H1 (cell line): ENCODE results near the gene IFI16. TPM values are rescaled to one million over a fixed set of nuclear protein-coding genes. Genes with fewer than 3 reads are reported as not detected.

Source experiments
- CTCF ChIA-PET: fragments of 300-600 bp; sonication (Branson Sonifier 250); formaldehyde crosslinking; loops from one replicate; lab custom pipeline; 2021; ENCODE audit not compliant: partially characterized antibody; lab: Charles Lee
- POLR2A ChIA-PET: fragments of 300-600 bp; sonication (Branson Sonifier 250); formaldehyde crosslinking; loops from one replicate; lab custom pipeline; 2021; ENCODE audit warnings: inconsistent platforms; ENCODE audit not compliant: partially characterized antibody; lab: Charles Lee
- DNase-seq, 2 experiments: peaks; one replicate each; pipeline versions ENCODE4 v3.0.0 to v3.0.0-alpha.2; 2010 to 2022; ENCODE audit warnings: low spot score in 2 of 2, low read depth in 1 of 2, mixed read lengths in 1 of 2
- FAIRE-seq: peaks from 2 replicates; lab custom pipeline; 2011; peaks lifted over from hg19 to GRCh38; lab: Jason Lieb, UNC
- H2AFZ ChIP-seq: 2 replicates; pipeline ENCODE4 v1.8.1; 2012; ENCODE audit warnings: low read length, inconsistent platforms
- H2AK5ac ChIP-seq: 2 replicates; pipeline ENCODE4 v1.6.1; 2013; ENCODE audit warnings: low read depth, low read length
- H2BK120ac ChIP-seq: replicated peaks from 2 replicates; pipeline ENCODE3; 2013; ENCODE audit warnings: low read depth, low read length, inconsistent platforms
- H2BK12ac ChIP-seq: 2 replicates; pipeline ENCODE4 v1.6.1; 2013; ENCODE audit warnings: low read depth, low read length
- H2BK15ac ChIP-seq: 2 replicates; pipeline ENCODE4 v1.6.1; 2013; ENCODE audit warnings: low read length
- H2BK20ac ChIP-seq: 2 replicates; pipeline ENCODE4 v1.6.1; 2013; ENCODE audit warnings: low read length
- H2BK5ac ChIP-seq: 2 replicates; pipeline ENCODE4 v1.6.1; 2013; ENCODE audit warnings: low read depth, low read length
- H3K14ac ChIP-seq: 2 replicates; pipeline ENCODE4 v1.6.1; 2013; ENCODE audit warnings: inconsistent platforms; ENCODE audit not compliant: insufficient read length
- H3K18ac ChIP-seq: 2 replicates; pipeline ENCODE4 v1.6.1; 2013; ENCODE audit warnings: low read length; ENCODE audit errors: extremely low read depth
- H3K23ac ChIP-seq: 2 replicates; pipeline ENCODE4 v1.6.1; 2013; ENCODE audit warnings: inconsistent platforms; ENCODE audit not compliant: insufficient read length
- H3K23me2 ChIP-seq: 2 replicates; pipeline ENCODE4 v1.6.1; 2013; ENCODE audit warnings: low read depth, low read length
- H3K27ac ChIP-seq: 2 replicates; pipeline ENCODE4 v1.6.1; 2011; ENCODE audit warnings: low read depth, low read length, inconsistent platforms
- H3K27me3 ChIP-seq, 4 experiments: replicated peaks in 1 of 4; 1 replicate in 1 of 4; 2 replicates in 3 of 4; pipeline versions ENCODE4 v1.6.1 to v1.8.1; 2011 to 2013; ENCODE audit warnings: low read length in 3 of 4, mild to moderate bottlenecking in 3 of 4, inconsistent platforms in 2 of 4, mixed read lengths in 2 of 4, moderate library complexity in 1 of 4; ENCODE audit not compliant: control insufficient read depth in 3 of 4, insufficient read depth in 3 of 4; ENCODE audit errors: extremely low read depth in 1 of 4
- H3K36me3 ChIP-seq, 4 experiments: 2 replicates each; pipeline versions ENCODE4 v1.6.1 to v1.8.1; 2011 to 2013; ENCODE audit warnings: mild to moderate bottlenecking in 4 of 4, low read length in 3 of 4, moderate library complexity in 2 of 4, control low read depth in 1 of 4, inconsistent platforms in 1 of 4; ENCODE audit not compliant: insufficient read depth in 4 of 4, control insufficient read depth in 2 of 4
- H3K4ac ChIP-seq: replicated peaks from 2 replicates; pipeline ENCODE3; 2013; ENCODE audit warnings: low read length, low read depth, mixed read lengths, inconsistent platforms; ENCODE audit not compliant: insufficient read length
- H3K4me1 ChIP-seq, 4 experiments: replicated peaks in 1 of 4; 1 replicate in 1 of 4; 2 replicates in 3 of 4; pipeline versions ENCODE4 v1.6.1 to v1.8.1; 2011 to 2013; ENCODE audit warnings: low read length in 3 of 4, inconsistent platforms in 2 of 4, mixed read lengths in 1 of 4; ENCODE audit not compliant: insufficient read depth in 4 of 4, control insufficient read depth in 3 of 4
- H3K4me2 ChIP-seq, 2 experiments: 2 replicates each; pipeline versions ENCODE4 v1.6.1 to v1.8.1; 2011 to 2013; ENCODE audit warnings: low read depth in 2 of 2, low read length in 2 of 2, control low read depth in 1 of 2, inconsistent platforms in 1 of 2, mild to moderate bottlenecking in 1 of 2; ENCODE audit not compliant: insufficient read depth in 1 of 2
- H3K4me3 ChIP-seq, 4 experiments: fragments of 200-600, 300-600 bp in 1 of 4; sonication (generic), shearing (Covaris generic), sonication (Bioruptor Twin) in 1 of 4; 2 replicates each; pipeline versions ENCODE4 v1.5.1 to v1.8.1; 2011 to 2016; ENCODE audit warnings: low read length in 4 of 4, low read depth in 3 of 4, control low read depth in 2 of 4, inconsistent platforms in 2 of 4, mild to moderate bottlenecking in 2 of 4, mixed read lengths in 1 of 4, moderate library complexity in 1 of 4; ENCODE audit not compliant: insufficient read depth in 2 of 4; ENCODE audit errors: extremely low read depth in 1 of 4
- H3K56ac ChIP-seq: replicated peaks from 2 replicates; pipeline ENCODE3; 2013; ENCODE audit warnings: low read depth, mild to moderate bottlenecking, mixed read lengths, low read length, inconsistent platforms; ENCODE audit not compliant: insufficient read length
- H3K79me1 ChIP-seq: 2 replicates; pipeline ENCODE4 v1.6.1; 2013; ENCODE audit warnings: low read depth, low read length, control low read depth
- H3K79me2 ChIP-seq, 2 experiments: 2 replicates each; pipeline versions ENCODE4 v1.6.1 to v1.8.1; 2012 to 2013; ENCODE audit warnings: low read length in 2 of 2, mild to moderate bottlenecking in 2 of 2, inconsistent platforms in 1 of 2; ENCODE audit not compliant: insufficient read depth in 2 of 2, control insufficient read depth in 1 of 2
- H3K9ac ChIP-seq, 4 experiments: replicated peaks in 1 of 4; 1 replicate in 1 of 4; 2 replicates in 3 of 4; pipeline versions ENCODE4 v1.6.1 to v1.8.1; 2011 to 2013; ENCODE audit warnings: low read depth in 3 of 4, low read length in 3 of 4, control low read depth in 2 of 4, mild to moderate bottlenecking in 2 of 4, moderate library complexity in 2 of 4, inconsistent platforms in 1 of 4; ENCODE audit errors: extremely low read depth in 1 of 4
- H3K9me3 ChIP-seq, 2 experiments: 2 replicates each; pipeline versions ENCODE4 v1.6.1 to v1.8.1; 2012 to 2013; ENCODE audit warnings: mild to moderate bottlenecking in 2 of 2, moderate library complexity in 2 of 2, control low read depth in 1 of 2, inconsistent platforms in 1 of 2, low read depth in 1 of 2, low read length in 1 of 2, mixed read lengths in 1 of 2; ENCODE audit not compliant: insufficient read depth in 2 of 2
- H4K20me1 ChIP-seq, 2 experiments: replicated peaks in 1 of 2; 2 replicates each; pipeline versions ENCODE3 to v1.8.1; 2011 to 2013; ENCODE audit warnings: inconsistent platforms in 2 of 2, low read length in 2 of 2, mild to moderate bottlenecking in 1 of 2; ENCODE audit not compliant: insufficient read depth in 2 of 2, control insufficient read depth in 1 of 2
- H4K5ac ChIP-seq: 2 replicates; pipeline ENCODE4 v1.6.1; 2013; ENCODE audit warnings: low read length, low read depth, mixed read lengths, inconsistent platforms; ENCODE audit not compliant: insufficient read length
- H4K8ac ChIP-seq: 2 replicates; pipeline ENCODE4 v1.8.0; 2013; ENCODE audit warnings: mild to moderate bottlenecking, moderate library complexity, low read length, inconsistent platforms; ENCODE audit not compliant: insufficient read depth; ENCODE audit errors: extremely low read depth
- H4K91ac ChIP-seq: replicated peaks from 2 replicates; pipeline ENCODE3; 2013; ENCODE audit warnings: low read length, mixed read lengths, inconsistent platforms; ENCODE audit not compliant: insufficient read length
- HDAC2 ChIP-seq, 2 experiments: fragments of 300-600 bp in 1 of 2; sonication (generic) in 1 of 2; IDR thresholded peaks; 2 replicates each; pipeline ENCODE4 v1.6.1; 2011 to 2012; ENCODE audit warnings: low read depth in 2 of 2, low read length in 2 of 2, mild to moderate bottlenecking in 2 of 2, moderate library complexity in 2 of 2, borderline replicate concordance in 1 of 2, inconsistent platforms in 1 of 2
- KDM4A ChIP-seq: IDR thresholded peaks from one replicate; pipeline ENCODE4 v1.7.1; 2012; ENCODE audit warnings: low read depth, mild to moderate bottlenecking, moderate library complexity, low read length, inconsistent platforms; ENCODE audit not compliant: severe bottlenecking
- RAD21 ChIP-seq, 2 experiments: IDR thresholded peaks in 1 of 2; conservative IDR thresholded peaks in 1 of 2; 2 replicates each; pipeline ENCODE4 v1.6.1; 2011; ENCODE audit warnings: low read depth in 2 of 2, low read length in 2 of 2, improper control_type of control experiment in 1 of 2, inconsistent platforms in 1 of 2, mild to moderate bottlenecking in 1 of 2, moderate library complexity in 1 of 2
- TCF12 ChIP-seq: IDR thresholded peaks from 2 replicates; pipeline ENCODE4 v1.6.1; 2011; ENCODE audit warnings: low read depth, mild to moderate bottlenecking, low read length
- TEAD4 ChIP-seq: IDR thresholded peaks from 2 replicates; pipeline ENCODE4 v1.6.1; 2012; ENCODE audit warnings: low read depth, low read length, inconsistent platforms, mixed read lengths
- WGBS, 2 experiments: shearing (Covaris generic) in 1 of 2; methylation state at CpG; one replicate each; pipeline versions ENCODE4 v1.1.6 to v1.1.7; 2013 to 2015; ENCODE audit warnings: low lambda C conversion rate in 2 of 2, mixed read lengths in 2 of 2, inconsistent platforms in 1 of 2, low coverage in 1 of 2, missing lambda C conversion rate in 1 of 2; ENCODE audit not compliant: insufficient replicate concordance in 2 of 2, insufficient coverage in 1 of 2, insufficient read length in 1 of 2; ENCODE audit errors: extremely low coverage in 1 of 2, missing lambda C conversion rate in 1 of 2; 5-methylcytosine and 5-hydroxymethylcytosine counted together
- polyA plus RNA-seq, 7 experiments: library from polyadenylated mRNA; depleted of rRNA in 3 of 7; stranded (reverse) in 5 of 7; unstranded in 2 of 7; fragments of >200 nt in 5 of 7; fragments of 200-250 nt in 2 of 7; gene quantifications; 1 replicate in 5 of 7; 2 replicates in 1 of 7; 4 replicates in 1 of 7; pipeline versions ENCODE4 v1.2.1 to v1.2.3, GENCODE V29; 2011 to 2013; ENCODE audit warnings: missing spikeins in 2 of 7, mixed read lengths in 2 of 7
- total RNA-seq: library from RNA; stranded (reverse); fragmentation: NEBNext Ultra II Directional; extraction: Animal tissue kit (Norgen Biotek cat#: 25700); gene quantifications from 2 replicates; pipeline ENCODE4 v1.2.1, GENCODE V29; 2021
- TF ChIP-seq, protein P1 (sequence below): IDR thresholded peaks from 2 replicates; pipeline ENCODE4 v1.6.1; 2012; ENCODE audit warnings: inconsistent platforms
- TF ChIP-seq, protein P2 (sequence below), 3 experiments: IDR thresholded peaks; 1 replicate in 2 of 3; 2 replicates in 1 of 3; pipeline versions ENCODE4 v1.5.1 to v1.6.1; 2011; ENCODE audit warnings: low read length in 3 of 3, mild to moderate bottlenecking in 3 of 3, inconsistent platforms in 2 of 3, low read depth in 1 of 3, moderate library complexity in 1 of 3; ENCODE audit not compliant: insufficient read depth in 1 of 3; ENCODE audit errors: control extremely low read depth in 1 of 3
- TF ChIP-seq, protein P3 (sequence below): IDR thresholded peaks from 2 replicates; pipeline ENCODE4 v1.6.1; 2012; ENCODE audit warnings: inconsistent platforms

Gene IFI16
- total and polyA plus RNA-seq, 2 of the 8 experiments (the other 6 are each of a cell fraction or from before 2014, with no cell fraction given), result 0.63 to 0.74 TPM

DNA sequence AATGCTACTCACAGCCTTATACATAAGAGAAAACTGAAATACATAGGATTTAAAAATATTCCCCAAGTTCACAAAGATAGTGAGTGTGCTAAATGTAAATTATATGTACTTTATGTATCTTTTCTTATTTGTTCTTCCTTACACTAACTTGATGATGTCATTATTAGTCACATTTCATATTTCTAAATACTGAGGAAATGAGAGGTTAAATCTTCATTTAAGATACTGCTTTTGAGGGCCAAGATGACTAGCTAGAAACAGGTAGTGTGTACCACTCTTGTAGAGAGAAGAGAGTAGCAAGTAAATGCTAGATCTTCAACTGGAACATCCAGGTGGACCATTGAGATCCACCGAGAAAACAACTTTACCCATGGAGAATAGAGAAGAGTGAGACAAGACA lies 48.5 kb upstream of the IFI16 start:
- H2AFZ ChIP-seq, result no peak overlapping the region
- no peak overlapping the region for H3K14ac ChIP-seq
- H3K79me1 ChIP-seq, result no peaks in the 10 kb centered on the region
- no peak for TF ChIP-seq TEAD4
- TF ChIP-seq, protein P1, sequence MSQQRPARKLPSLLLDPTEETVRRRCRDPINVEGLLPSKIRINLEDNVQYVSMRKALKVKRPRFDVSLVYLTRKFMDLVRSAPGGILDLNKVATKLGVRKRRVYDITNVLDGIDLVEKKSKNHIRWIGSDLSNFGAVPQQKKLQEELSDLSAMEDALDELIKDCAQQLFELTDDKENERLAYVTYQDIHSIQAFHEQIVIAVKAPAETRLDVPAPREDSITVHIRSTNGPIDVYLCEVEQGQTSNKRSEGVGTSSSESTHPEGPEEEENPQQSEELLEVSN, result no peak
- no peak for TF ChIP-seq KDM4A
- no peak for TF ChIP-seq RAD21 (IDR thresholded peaks at IDR 0.05 in 1 of 2, conservative IDR thresholded peaks at IDR 0.05 in 1 of 2; ENCODE audit: low read depth in 2 of 2, low read length in 2 of 2)
- TF ChIP-seq, protein P2, sequence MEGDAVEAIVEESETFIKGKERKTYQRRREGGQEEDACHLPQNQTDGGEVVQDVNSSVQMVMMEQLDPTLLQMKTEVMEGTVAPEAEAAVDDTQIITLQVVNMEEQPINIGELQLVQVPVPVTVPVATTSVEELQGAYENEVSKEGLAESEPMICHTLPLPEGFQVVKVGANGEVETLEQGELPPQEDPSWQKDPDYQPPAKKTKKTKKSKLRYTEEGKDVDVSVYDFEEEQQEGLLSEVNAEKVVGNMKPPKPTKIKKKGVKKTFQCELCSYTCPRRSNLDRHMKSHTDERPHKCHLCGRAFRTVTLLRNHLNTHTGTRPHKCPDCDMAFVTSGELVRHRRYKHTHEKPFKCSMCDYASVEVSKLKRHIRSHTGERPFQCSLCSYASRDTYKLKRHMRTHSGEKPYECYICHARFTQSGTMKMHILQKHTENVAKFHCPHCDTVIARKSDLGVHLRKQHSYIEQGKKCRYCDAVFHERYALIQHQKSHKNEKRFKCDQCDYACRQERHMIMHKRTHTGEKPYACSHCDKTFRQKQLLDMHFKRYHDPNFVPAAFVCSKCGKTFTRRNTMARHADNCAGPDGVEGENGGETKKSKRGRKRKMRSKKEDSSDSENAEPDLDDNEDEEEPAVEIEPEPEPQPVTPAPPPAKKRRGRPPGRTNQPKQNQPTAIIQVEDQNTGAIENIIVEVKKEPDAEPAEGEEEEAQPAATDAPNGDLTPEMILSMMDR (IDR thresholded peaks at IDR 0.05; ENCODE audit: control extremely low read depth in 1 of 3, insufficient read depth in 1 of 3, low read depth in 1 of 3, low read length in 3 of 3), result no peak
- TF ChIP-seq TCF12, result no peak
- TF ChIP-seq, protein P3, sequence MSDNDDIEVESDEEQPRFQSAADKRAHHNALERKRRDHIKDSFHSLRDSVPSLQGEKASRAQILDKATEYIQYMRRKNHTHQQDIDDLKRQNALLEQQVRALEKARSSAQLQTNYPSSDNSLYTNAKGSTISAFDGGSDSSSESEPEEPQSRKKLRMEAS, result no peak
- TF ChIP-seq HDAC2 (IDR thresholded peaks at IDR 0.05; ENCODE audit: borderline replicate concordance in 1 of 2, low read depth in 2 of 2, low read length in 2 of 2), result no peak
- no peaks in the 10 kb centered on the region for H3K36me3 ChIP-seq
- H3K4me3 ChIP-seq, result no peak overlapping the region
- no peak for FAIRE-seq
- H4K8ac ChIP-seq, result no peak overlapping the region
- no peaks in the 10 kb centered on the region for H3K23me2 ChIP-seq
- H3K56ac ChIP-seq, result no peak overlapping the region
- H3K27ac ChIP-seq, result no peak overlapping the region
- no peak overlapping the region for H2BK120ac ChIP-seq
- no peaks in the 10 kb centered on the region for H3K27me3 ChIP-seq
- H3K4me2 ChIP-seq, result no peak overlapping the region
- no peaks in the 10 kb centered on the region for H3K9me3 ChIP-seq
- H2BK20ac ChIP-seq, result no peak overlapping the region
- no peak overlapping the region for H2BK5ac ChIP-seq
- no peak overlapping the region for H4K5ac ChIP-seq
- no peaks in the 10 kb centered on the region for H4K20me1 ChIP-seq
- WGBS, 2 experiments, result 84% methylated on average over 1 of the region's 1 CpG; no CpG with 5 or more reads in 1 of the 2 experiments
- H3K23ac ChIP-seq, result no peak overlapping the region
- no peaks in the 10 kb centered on the region for H3K79me2 ChIP-seq
- no peak overlapping the region for H3K18ac ChIP-seq
- H3K4ac ChIP-seq, result no peak overlapping the region
- ChIA-PET CTCF (interaction anchor here (2.9 kb wide), 1 partner anchor 14 kb away, joined by 9 read pairs; no protein-coding TSS in a partner anchor), POLR2A (no interaction called here)
- no peak overlapping the region for H2BK15ac ChIP-seq
- DNase-seq, result no peak
- H4K91ac ChIP-seq, result no peak overlapping the region
- H3K4me1 ChIP-seq, result no peaks in the 10 kb centered on the region
- H2BK12ac ChIP-seq, result no peak overlapping the region
- H2AK5ac ChIP-seq, result no peak overlapping the region
- H3K9ac ChIP-seq, result no peak overlapping the region
